Measurements from ENCODE around the gene NUSAP1.

DNA sequence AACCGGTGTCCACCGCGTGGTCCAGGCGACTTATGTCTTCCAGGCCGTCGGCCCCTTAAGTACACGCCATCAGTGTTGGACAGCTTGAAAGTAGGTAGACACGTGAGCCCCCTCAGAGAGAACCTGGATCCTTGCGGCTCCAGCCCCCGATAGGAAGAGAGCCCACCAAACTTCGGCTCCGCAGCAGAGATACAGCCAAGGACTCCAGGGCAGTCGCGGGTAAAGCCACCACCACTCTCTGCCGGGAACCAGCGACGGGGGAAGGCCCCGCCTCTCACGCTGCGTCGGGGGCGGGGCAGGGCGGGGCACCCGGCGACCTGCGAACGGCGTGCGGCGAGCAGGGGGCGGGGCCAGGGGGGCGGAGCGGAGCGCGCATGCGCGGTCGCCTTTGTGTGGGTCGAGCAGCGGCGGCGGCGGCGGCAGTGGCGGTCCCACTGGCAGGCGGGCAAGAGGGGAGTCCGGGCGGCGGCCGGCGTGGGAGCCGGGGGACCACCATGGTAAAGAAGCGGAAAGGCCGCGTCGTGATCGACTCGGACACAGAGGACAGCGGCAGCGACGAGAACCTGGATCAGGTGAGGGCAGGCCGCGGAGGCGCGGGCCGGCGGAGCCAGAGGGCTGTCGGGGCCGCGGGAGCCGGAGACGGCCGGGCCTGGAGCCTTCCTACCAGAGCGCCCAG, 84.2 kb downstream of the NUSAP1 start, which contains the start of gene RTF1:
- TF ChIP-seq, protein P1, sequence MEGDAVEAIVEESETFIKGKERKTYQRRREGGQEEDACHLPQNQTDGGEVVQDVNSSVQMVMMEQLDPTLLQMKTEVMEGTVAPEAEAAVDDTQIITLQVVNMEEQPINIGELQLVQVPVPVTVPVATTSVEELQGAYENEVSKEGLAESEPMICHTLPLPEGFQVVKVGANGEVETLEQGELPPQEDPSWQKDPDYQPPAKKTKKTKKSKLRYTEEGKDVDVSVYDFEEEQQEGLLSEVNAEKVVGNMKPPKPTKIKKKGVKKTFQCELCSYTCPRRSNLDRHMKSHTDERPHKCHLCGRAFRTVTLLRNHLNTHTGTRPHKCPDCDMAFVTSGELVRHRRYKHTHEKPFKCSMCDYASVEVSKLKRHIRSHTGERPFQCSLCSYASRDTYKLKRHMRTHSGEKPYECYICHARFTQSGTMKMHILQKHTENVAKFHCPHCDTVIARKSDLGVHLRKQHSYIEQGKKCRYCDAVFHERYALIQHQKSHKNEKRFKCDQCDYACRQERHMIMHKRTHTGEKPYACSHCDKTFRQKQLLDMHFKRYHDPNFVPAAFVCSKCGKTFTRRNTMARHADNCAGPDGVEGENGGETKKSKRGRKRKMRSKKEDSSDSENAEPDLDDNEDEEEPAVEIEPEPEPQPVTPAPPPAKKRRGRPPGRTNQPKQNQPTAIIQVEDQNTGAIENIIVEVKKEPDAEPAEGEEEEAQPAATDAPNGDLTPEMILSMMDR (conservative IDR thresholded peaks at IDR 0.05): no peak
- TF ChIP-seq EZH2 (IDR thresholded peaks at IDR 0.05; ENCODE audit: low read depth): no peak

Measured in PC-9 (cell line).